ENCODE results near the gene STIM2.

The STIM2 gene

DNA sequence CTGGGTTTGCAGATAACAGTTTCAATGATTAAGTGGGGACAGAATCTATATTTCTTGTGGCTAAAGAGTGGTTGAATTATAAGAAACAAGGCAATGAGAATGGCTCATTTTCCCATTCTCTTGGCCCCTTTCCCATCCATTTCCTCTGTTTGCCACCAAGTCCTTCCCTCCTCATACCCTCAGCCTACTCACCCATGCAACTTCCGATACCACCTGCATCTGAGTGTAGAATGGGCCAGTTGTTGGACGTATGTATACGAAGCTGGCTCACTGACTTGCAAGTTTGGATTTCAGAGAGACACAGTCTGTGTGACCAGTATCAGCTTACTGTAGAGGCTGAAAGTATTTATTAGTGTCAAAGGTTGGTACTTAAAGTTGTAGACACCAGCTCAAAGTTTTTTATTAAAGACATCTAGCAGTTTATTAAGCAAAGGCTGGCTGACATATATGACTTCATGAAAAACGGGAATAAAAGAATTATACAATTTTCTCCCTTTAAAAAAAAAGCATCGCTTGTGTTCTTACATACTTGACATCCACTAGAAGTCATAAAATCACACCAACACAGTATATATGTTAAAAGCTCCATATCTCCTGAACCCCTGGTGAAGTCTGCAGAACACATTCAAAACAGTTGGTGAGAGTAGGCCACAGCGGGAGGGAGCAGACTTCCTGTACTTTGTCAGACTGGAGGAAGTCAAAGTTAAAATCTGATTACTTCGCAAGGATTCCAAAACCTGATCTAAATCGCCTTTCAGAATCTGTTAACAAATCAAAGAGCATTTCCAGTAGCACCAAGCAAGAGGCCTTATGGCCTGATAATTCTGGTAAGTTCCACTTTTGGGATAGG, 22.4 kb upstream of the STIM2 start:
- DNase-seq (ENCODE audit: low spot score) = peak; percentile 12

DNA sequence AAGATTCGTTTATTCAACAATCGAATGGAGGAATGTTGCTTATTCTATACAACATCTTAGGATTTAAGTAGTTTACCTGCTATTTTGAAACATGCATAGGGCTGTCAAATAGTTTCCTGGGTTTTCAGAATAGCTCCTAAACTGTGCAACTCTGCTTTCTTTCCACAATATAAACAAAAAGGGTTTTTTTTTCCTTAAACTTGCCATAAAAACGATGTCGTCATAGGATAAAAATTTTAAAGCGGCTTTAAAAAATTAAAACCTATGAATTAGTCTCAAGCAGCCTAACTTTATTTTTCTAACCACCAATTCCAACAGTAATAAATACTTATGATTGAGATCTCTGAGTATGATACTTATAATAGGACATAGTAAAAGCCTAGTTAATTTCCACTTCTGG, 21.6 kb upstream of the STIM2 start:
- DNase-seq (ENCODE audit: low spot score) = no peak

- no peak for DNase-seq (ENCODE audit: low spot score)
Measured at GRCh38 chr4:26839534-26839951, 21.1 kb upstream of the STIM2 start.

DNA sequence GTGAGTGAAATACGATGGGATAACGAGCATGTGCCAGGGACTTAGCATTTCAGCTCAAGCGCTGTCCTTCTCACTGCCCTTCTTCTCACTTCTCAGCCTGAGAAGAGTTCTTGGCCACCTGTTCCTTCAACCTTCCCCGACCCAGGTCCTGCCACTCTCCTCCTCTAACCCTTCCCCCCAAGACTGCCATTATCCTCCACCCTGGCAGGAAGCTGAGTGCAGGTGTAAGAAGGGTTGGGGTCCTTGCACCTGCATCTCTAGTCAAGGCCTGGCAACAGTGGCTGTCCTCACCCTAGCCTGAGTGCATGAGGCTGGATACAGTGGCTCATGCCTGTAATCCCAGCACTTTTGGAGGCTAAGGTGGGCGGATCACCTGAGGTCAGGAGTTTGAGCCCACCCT, 19.9 kb upstream of the STIM2 start:
- no peak for DNase-seq (ENCODE audit: low spot score)

GRCh38 chr4:26842911-26843310, 17.7 kb upstream of the STIM2 start:
- DNase-seq (ENCODE audit: low spot score) = no peak

DNA sequence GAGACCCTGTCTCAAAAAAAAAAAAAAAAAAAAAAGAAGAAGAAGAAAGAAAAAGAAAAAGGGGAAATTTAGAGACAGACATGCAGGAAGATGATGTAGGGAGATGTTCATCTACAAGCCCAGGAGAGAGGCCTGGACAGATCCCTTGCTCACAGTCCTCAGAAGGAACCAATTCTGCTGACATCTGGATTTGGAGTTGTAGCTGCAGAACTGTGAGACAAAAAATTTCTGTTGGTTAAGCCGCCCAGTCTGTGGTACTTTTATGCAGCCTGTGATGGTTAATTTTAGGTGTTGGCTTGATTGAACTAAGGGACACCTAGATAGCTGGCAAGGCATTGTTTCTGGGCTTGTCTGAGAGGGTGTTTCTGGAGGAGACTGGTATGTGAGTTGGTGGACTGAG, 10.1 kb upstream of the STIM2 start:
- peak; percentile 59 for DNase-seq (ENCODE audit: low spot score)

GRCh38 chr4:26851129-26851528, 9.5 kb upstream of the STIM2 start:
- DNase-seq (ENCODE audit: low spot score) = no peak

DNA sequence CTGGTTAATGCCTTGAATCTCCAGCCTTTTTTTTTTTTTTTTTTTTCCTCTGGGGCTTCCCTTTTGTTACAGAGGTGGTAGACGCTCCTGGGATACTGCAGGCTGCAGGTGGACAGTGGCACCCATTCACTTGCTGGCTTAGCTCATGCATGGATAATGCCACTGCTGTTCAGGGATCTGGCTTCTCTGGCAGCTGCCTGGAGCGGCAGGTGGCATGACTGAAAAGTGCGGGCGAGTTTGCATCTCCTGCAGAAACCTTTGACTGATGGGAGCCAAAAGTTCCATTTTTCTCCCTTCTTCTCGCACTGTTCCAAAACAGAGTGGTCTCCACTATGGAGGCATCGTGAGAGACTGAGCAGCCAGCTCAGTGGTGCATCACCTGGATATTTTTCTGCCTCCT, 5.9 kb upstream of the STIM2 start:
- DNase-seq (ENCODE audit: low spot score) = no peak

DNA sequence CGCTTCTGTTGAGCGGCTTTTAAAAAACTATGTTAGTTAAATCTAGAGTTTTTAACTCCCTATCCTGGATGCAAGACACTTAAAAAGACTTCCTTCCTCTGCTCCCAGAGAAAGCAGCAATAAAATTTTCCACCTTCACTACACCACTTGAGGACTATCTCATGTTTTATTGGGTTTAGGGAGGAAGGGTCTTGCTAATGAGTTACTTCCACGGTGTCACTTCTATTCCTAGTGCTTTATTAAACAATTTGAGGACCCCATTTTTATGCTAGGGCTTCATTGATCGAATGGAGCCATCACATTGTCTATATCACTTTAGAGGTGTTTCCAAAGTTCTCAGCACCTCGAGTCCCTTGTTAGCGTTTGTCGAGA, 3.7 kb upstream of the STIM2 start:
- peak; percentile 54 for DNase-seq (ENCODE audit: low spot score)

DNA sequence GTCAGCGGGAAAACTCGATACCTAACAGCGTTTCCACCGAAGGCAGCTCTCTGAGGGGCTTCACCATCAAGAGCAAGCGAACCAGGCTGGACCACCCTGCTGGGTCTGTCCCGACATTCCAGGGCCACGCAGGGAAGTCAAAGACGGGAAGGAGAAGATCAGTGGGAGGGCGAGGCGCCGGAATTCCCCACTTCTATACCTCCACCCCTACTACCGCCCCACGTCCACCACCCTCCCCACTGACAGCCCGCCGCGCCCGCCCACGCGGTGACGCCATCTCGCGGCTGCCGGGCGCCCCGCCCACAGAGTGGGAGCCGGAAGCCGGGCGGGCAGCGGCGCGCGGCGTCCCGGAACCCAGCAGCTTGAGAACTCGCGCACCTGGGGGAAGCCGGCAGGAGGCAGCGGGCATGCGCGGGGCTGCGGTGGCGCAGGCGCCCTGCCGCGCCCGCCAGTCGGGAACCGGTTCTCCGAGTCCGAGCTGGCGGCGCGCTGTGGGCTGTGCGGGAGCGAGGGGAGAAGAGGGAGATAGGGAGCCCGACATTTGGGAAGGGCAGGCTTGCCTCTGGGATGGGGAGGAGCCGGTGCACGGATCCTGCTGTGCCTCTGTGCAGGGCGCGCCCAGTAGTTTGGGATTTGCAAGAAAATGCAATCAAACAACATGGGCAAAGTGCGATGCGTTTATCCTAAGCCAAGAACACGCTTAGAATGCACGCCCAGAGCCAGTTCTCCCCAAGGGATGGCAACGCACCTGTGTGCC, 3.2 kb upstream of the STIM2 start:
- peak; percentile 84 for DNase-seq (ENCODE audit: low spot score)

- peak; percentile 15 for DNase-seq (ENCODE audit: low spot score)
Measured at GRCh38 chr4:26858035-26858918, 2.4 kb upstream of the STIM2 start.

- DNase-seq (ENCODE audit: low spot score) = no peak
Measured at GRCh38 chr4:26858947-26859401, 1.7 kb upstream of the STIM2 start.

- no peak for DNase-seq (ENCODE audit: low spot score)
Measured at GRCh38 chr4:26859762-26860156, 882 bp upstream of the STIM2 start.

GRCh38 chr4:26860922-26861433, 337 bp downstream of the STIM2 start:
- DNase-seq (ENCODE audit: low spot score) = no peak

GRCh38 chr4:26861434-26862186, 969 bp downstream of the STIM2 start:
- DNase-seq (ENCODE audit: low spot score) = no peak

DNA sequence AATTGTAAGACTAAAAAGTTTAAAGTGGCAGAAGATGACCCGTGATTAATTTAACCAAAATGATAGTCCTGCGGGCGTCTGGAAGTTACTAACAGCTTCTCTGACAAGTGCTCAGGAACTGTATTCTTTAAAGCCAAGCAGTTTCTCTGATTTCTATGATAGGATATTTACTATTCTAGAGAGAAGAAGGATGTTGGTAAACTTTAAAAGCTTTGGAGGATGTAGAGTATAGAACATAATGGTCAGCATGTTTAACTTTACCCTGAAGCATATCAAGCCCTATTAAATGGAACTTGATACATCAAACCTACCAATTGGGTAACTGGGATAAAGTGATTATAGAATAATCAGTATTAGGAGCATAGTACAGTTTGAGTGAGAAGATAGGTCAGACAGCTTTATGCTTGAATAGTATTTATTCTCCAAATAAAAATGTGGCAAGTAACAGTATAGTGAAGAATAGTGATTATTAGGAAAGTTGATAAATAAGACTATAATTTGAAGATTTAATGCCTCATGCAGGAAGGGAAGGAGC, 1.8 kb downstream of the STIM2 start:
- no peak for DNase-seq (ENCODE audit: low spot score)

- no peak for DNase-seq (ENCODE audit: low spot score)
Measured at GRCh38 chr4:26863512-26863911, 2.9 kb downstream of the STIM2 start.

DNA sequence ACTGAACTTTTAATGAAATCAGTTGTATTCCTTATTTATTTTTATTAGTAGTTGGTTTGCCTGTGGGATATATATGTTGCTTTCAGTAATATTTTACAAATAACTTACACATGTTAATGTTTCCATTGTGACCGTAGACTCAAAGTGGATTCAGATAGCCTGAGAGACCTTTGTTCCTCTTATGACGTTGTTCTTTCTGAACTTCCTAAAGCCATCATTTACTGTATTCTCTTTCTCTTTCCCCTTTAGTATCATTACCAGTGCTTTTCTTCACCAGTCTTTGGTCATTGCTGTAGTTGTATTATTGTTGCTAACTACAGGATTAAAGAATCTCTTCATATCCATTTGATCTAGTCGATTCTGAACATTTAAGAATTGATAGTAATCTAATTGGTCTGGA, 4.3 kb downstream of the STIM2 start:
- DNase-seq (ENCODE audit: low spot score) = no peak

GRCh38 chr4:26866203-26866602, 5.6 kb downstream of the STIM2 start:
- DNase-seq (ENCODE audit: low spot score) = no peak

- DNase-seq (ENCODE audit: low spot score) = no peak
Measured at GRCh38 chr4:26866781-26867180, 6.1 kb downstream of the STIM2 start.

All from pons (tissue), 1 donor.